ENCODE results near the gene MDC1. TPM values are rescaled to one million over a fixed set of nuclear protein-coding genes. Genes with fewer than 3 reads are reported as not detected.
A peak's percentile ranks its signal among the peaks of the same experiment; 100 is the strongest.
"Not testable (repeated sequence)": the region's sequence is repeated elsewhere in the genome, so short reads cannot be mapped to it uniquely, and the experiment has no call there.

The MDC1 gene
- total RNA-seq, 3 donors from 2014 or later, result 15.2 to 34.3 (median 29.5) TPM

- DNase-seq (peak; percentile 88 to 93 (median 93)), ATAC-seq (peak; percentile 87)
- Histone ChIP-seq H3K9me3 (no peaks in the 10 kb centered on the region), H3K4me3 (no peak overlapping the region), H3K4me1 (ENCODE audit: low read depth) (peaks cover 17% of the 10 kb centered on the region), H3K36me3 (ENCODE audit: low read depth) (no peaks in the 10 kb centered on the region)
- TF ChIP-seq CTCF (IDR thresholded peaks at IDR 0.05), result peak; percentile 93
- intact Hi-C loops (cut with DNase I, micrococcal nuclease), result loop anchor here in 1 of 2 donors (2.0 kb wide), 1 partner anchor 44 kb away; no protein-coding TSS in a partner anchor
These were observed 37.9 kb downstream of the MDC1 start for GRCh38 chr6:30678964-30679726.

- H3K4me3 ChIP-seq, result no peak overlapping the region
- H3K4me1 ChIP-seq (ENCODE audit: low read depth), result peaks cover 16% of the 10 kb centered on the region
- no peaks in the 10 kb centered on the region for H3K9me3 ChIP-seq
- DNase-seq (peak in 1 of 3 donors; percentile 27), ATAC-seq (no peak)
- no peaks in the 10 kb centered on the region for H3K36me3 ChIP-seq (ENCODE audit: low read depth)
- TF ChIP-seq CTCF (IDR thresholded peaks at IDR 0.05), result no peak
- intact Hi-C loops (cut with DNase I, micrococcal nuclease), result no loop called here
These were observed 40.3 kb downstream of the MDC1 start for GRCh38 chr6:30676660-30677285.

- H3K4me1 ChIP-seq (ENCODE audit: low read depth), result peaks cover 9% of the 10 kb centered on the region
- TF ChIP-seq CTCF (IDR thresholded peaks at IDR 0.05), result peak; percentile 86
- ATAC-seq, result peak; percentile 97
- H3K9me3 ChIP-seq, result no peaks in the 10 kb centered on the region
- peak within 1 kb of the TSS; percentile 96 for H3K4me3 ChIP-seq
- intact Hi-C loops (cut with DNase I, micrococcal nuclease), result no loop called here
- peaks cover 5% of the 10 kb centered on the region for H3K36me3 ChIP-seq (ENCODE audit: low read depth)
- peak; percentile 93 to 99 (median 95) for DNase-seq
These were observed 44.4 kb downstream of the MDC1 start, which contains the start of gene DHX16 for GRCh38 chr6:30672445-30673253. TSS of gene DHX16 (minus strand) at chr6:30673006. CDS start at chr6:30672841, 165 bp downstream.

GRCh38 chr6:30670760-30671527 lies 46.1 kb downstream of the MDC1 start:
- H3K36me3 ChIP-seq (ENCODE audit: low read depth), result peaks cover 5% of the 10 kb centered on the region
- intact Hi-C loops (cut with DNase I, micrococcal nuclease), result no loop called here
- ATAC-seq (no peak), DNase-seq (no peak)
- H3K4me1 ChIP-seq (ENCODE audit: low read depth), result peaks cover 9% of the 10 kb centered on the region
- H3K9me3 ChIP-seq, result no peaks in the 10 kb centered on the region
- no peak for TF ChIP-seq CTCF (IDR thresholded peaks at IDR 0.05)
- no peak overlapping the region for H3K4me3 ChIP-seq

GRCh38 chr6:30666300-30666699 lies 50.8 kb downstream of the MDC1 start:
- peaks cover 21% of the 10 kb centered on the region for H3K36me3 ChIP-seq (ENCODE audit: low read depth)
- DNase-seq; intact Hi-C loops (cut with DNase I, micrococcal nuclease); H3K4me3 ChIP-seq; ATAC-seq; H3K4me1 ChIP-seq (ENCODE audit: low read depth); H3K9me3 ChIP-seq: not testable (repeated sequence)
